GM18498 (cell line): ENCODE data around the gene ZBTB34.

Experiments
- ATAC-seq: cut with Tn5 transposase; IDR thresholded peaks from one replicate; pipeline ENCODE4 v1.9.1; 2021; ENCODE audit warnings: mild to moderate bottlenecking, moderate library complexity; ENCODE audit not compliant: unreplicated experiment

ZBTB34 gene

GRCh38 chr9:126875756-126876510, 15.5 kb downstream of the ZBTB34 start:
- no peak for ATAC-seq

DNA sequence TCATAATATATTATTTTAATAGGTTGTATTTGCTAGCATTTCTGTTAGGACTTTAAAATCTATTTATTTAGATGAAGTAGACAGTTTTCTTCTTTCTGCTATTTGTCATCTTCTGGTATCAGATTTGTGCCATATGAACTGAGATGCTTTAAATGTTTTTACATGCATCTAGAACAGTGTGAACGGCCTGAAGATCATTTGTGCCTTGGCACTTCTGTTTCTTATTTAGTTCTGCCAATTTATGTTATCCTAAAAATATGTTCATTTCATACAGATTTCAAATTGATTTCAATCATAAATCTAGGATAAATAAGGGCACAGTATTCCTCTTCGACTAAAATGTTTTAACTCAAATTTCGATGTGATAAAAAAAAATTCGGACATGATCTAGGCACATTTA, 16.1 kb downstream of the ZBTB34 start:
- ATAC-seq: no peak

DNA sequence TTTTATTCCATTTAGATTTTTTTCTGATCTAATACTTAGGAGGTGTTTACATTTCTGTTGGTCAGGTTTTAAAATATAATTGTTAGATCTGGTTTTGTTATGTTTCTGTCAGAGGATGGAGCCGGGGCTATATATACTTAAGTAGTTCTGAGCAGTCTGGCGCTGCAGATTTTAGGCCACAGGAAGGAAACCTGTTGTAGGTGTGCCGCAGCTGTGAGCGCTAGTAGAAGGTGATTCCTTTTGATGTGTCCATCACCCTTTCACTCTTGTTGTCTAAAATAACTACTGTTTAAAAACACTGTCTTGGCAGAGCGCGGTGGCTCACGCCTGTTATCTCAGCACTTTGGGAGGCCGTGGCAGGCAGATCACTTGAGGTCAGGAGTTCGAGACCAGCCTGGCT, 17.0 kb downstream of the ZBTB34 start:
- ATAC-seq: no peak

DNA sequence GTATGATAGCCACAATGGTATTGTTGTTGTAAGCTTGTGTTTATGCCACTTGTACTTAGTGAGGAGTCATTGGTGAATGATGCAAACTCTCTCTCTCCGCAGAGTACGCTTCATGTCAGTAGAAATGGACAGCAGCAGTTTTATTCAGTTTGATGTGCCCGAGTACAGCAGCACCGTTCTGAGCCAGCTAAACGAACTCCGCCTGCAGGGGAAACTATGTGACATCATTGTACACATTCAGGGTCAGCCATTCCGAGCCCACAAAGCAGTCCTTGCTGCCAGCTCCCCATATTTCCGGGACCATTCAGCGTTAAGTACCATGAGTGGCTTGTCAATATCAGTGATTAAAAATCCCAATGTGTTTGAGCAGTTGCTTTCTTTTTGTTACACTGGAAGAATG, 18.8 kb downstream of the ZBTB34 start:
- no peak for ATAC-seq

GRCh38 chr9:126880226-126880946, 19.9 kb downstream of the ZBTB34 start:
- ATAC-seq: no peak

GRCh38 chr9:126880947-126881332, 20.5 kb downstream of the ZBTB34 start:
- no peak for ATAC-seq

GRCh38 chr9:126882746-126883145, 22.3 kb downstream of the ZBTB34 start:
- no peak for ATAC-seq

GRCh38 chr9:126883636-126884035, 23.2 kb downstream of the ZBTB34 start:
- ATAC-seq: no peak

GRCh38 chr9:126885131-126885641, 24.7 kb downstream of the ZBTB34 start:
- ATAC-seq: no peak

DNA sequence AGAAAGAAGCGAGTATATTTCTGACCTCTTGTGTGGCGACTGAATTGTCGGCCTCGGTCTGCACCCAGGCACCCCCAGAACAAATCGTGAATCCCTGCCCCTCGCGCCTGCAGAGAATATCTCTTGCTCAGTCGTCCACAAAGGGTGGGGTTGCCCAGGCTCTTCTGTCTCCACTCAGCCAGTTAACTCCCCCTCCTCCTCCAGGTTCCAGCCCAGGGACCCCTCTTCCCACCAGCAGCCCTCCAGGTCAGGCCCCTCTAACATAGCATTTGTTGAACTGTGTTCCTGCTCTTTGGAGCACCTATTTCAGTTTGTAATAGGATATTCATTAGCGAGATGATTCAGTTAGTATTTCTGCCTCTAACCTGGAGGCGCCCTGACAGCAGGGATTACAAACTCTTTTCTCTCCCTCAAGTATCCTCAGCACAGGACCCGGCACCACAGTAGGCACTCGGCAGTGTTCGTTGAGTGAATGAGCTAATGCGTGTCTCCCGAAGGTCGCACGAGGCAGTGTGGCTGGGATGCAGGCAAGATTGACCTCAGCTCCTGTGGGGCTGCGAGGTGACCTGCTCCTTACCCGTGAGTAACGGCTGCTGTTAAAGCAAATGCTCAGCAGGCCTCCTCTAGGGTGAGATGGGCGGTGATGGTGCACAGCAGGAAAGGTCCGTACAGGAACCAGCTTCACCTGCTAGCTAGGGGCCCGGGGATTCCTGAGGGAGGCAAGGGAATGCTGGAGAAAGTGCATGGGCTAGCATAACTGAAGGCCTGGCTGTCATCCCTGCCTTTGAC, 25.8 kb downstream of the ZBTB34 start:
- ATAC-seq: no peak

DNA sequence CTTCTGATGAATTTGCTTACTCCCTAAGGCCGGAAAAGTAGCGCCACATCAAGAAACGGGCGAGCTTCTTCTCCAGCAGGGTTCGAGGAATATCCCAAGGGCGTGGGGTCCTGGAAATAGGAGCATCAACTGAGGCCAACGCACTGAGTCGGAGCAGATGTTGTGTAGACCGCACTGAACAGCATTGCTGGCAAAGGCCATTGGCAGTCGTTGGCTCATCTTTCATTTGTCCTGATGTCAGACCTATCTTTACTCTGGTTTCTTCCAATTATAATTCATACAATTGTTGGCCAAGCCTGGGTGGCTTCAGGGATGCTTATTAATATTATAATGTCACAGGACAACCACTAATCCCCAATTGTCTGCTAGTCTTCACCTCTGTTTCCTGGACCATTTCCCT, 26.5 kb downstream of the ZBTB34 start:
- no peak for ATAC-seq

DNA sequence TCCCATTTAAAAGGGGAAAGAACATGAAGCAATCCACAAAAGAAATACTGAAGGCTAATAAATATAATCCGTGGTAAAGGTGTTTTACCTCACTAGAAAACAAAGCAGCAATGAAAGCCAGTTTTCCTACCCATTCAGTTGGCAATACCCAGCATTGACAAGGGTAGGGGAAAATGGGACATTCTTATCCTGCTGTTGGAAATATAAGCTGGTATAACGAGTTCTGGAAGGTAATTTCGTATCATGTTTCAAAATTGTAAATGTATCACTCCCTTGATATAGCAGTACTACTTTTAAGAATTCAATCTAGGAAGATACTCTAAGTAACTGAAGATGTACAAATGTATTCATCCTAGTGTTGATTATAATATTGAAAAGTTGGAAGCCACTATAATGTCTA, 31.2 kb downstream of the ZBTB34 start:
- no peak for ATAC-seq

- ATAC-seq: no peak
Observed at GRCh38 chr9:126893079-126893478, 32.6 kb downstream of the ZBTB34 start.

DNA sequence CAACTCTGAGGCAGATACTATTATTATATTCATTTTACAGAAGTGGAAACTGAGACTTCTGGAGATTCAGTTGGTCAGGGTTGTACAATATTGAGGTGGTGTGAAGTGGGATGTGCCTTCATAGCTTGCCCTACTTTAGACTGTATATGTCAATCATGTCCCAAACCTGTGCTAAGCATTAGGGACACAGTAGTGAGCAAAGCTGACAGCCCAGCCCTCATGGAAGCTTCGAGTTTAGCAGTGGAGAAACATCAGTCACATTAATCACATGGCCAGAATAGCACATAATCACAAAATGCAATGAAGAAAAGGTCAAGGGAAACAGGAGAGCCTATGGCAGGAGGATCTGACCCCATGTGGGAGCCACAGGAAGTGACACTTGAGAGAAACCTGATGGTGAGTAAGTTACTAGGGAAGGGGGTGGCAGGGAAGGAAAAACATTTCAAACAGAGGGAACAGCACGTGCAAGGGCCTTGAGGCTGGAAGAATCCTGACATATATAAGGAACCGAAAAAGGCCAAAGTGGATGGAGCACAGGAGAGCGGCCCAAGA, 33.7 kb downstream of the ZBTB34 start:
- ATAC-seq: no peak

GRCh38 chr9:126902210-126902609, 41.8 kb downstream of the ZBTB34 start:
- no peak for ATAC-seq

- ATAC-seq: no peak
Observed at GRCh38 chr9:126904586-126904985, 44.1 kb downstream of the ZBTB34 start.

DNA sequence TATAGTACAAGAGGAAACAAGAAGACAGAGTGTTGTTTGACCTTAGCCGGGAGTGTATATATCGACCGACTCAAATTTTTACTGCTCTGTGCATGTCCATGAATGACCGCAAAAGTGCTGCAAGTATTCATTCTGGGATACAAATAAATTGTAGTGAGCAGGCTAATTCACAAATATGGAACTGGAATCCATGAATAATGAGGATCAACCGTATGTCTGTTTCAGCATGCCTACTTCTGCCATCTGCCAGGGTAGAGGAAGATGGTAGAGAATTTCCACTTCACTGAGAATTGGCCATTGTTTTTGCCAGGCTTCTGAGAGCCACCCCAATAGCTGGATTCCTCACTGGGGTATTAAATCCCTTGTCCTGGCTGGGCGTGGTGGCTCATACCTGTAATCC, 45.7 kb downstream of the ZBTB34 start:
- no peak for ATAC-seq

DNA sequence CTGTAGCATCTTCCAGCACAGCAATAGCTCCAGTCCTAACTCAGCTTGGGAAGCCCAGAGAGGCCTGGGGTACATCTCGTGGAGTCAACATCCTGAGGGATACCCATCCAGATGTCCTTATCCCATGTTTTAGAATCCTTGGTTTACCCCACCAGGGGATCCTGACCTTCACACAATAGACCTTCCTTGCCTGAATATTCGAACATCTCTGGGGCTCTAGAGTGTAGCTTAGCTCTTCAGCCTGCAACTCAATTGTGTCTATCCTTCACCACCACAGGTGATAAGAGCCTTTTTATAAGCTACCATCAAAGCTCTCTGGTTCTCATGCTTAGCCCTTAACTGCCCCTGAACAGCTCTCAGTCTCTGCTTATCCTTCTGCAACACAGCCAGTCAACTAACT, 46.6 kb downstream of the ZBTB34 start:
- no peak for ATAC-seq

DNA sequence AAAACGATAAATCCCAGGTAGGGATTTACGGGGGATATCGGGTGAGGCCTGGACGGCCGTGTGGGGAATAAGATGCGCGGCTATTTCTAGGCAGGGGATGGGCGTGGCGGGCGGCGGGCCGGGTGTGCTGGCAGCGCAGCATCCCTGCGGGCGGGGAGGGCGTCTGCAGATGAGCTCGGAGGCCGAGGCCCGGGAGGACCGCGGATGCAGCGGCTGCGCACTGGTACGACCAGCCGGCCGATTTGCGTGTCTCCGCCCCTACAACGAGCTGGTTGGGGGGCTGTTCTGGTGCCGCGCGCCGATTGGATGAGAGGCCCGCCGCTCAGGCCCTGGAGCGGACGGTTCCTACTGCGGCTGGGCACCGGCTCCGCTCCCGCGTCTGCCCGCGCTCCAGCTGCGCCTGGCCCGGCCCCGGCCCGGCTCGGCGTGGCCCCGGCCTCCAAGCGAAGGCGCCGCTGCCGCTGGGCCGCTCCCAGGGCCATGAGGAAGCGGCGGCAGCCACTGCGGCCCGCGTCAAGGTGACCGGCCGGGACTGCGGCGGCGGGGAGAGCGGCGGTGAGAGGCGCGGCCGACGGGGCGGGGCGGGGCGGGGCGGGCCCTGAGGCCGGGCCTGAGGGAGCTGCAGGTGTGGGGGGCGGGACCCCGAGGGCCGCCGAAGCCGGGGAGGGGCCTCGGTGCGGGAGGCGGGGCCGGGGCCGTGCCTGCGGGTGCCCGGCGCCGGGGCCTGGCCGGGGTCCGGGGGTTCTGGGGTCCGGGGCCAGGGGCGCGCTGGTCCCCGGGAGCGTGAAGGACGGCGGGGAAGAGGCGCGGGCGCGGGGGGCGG, 54.2 kb downstream of the ZBTB34 start, which contains the start of gene RALGPS1:
TSS of gene RALGPS1 (plus strand) at position 325 of the 823 bp plus-strand sequence. CDS start 47,508 bp downstream, outside the sequence.
- peak; percentile 98 for ATAC-seq

- ATAC-seq: peak; percentile 0
Observed at GRCh38 chr9:126915281-126915816, 54.9 kb downstream of the ZBTB34 start.
